Measurements from ENCODE around the gene OVCA2.

Gene OVCA2

DNA sequence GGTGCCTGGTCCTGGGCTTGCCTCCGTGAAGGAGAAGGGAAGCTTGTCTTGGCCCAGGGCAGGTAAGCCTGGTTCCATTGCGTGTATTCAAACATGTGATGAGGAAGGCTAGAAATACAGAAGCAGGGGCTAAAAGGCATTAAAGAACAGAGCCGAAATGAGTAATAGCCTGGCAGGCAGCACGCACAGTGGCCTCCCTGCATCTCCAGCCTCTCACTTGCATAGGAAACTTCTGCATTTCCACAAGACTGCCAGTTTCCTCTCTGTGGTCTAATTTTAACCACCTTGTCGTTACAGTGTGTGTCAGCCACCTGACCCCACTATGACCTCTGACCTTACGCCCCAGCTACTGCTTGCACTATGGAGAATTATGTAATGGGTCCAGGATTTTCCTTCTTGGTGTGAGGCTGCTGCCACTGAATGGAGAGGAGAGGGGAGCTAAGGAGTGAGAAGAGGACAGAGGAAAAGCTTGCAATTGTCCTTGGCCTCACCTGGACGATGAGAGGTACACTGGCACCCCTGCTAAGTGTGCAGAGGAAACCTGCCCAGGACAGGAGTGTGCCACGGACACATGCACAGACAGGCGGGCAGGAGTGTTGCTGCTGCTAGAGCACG is 45.9 kb downstream of the OVCA2 start:
- DNase-seq: peak; percentile 92 to 98 (median 95)

DNA sequence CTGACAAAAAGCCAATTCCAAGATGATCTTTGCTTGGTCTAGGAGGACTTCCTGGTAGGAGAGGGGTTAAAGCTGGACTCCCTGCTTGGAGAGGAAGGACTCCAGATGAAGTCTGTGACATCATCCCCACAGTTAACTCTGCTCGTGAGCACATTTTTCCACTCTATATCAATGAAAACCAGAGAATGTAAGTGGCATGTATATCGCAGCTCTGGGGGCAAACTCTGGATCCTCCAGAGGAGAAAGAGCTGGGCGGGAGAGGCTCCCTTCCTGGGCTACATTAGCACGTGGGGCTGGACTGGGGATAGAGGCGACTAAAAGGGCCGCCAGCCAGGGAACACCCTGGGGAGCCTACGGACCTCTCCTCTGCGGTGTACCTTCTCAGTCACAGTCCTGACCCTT is 47.2 kb downstream of the OVCA2 start:
- peak; percentile 36 to 76 (median 55) for DNase-seq

DNA sequence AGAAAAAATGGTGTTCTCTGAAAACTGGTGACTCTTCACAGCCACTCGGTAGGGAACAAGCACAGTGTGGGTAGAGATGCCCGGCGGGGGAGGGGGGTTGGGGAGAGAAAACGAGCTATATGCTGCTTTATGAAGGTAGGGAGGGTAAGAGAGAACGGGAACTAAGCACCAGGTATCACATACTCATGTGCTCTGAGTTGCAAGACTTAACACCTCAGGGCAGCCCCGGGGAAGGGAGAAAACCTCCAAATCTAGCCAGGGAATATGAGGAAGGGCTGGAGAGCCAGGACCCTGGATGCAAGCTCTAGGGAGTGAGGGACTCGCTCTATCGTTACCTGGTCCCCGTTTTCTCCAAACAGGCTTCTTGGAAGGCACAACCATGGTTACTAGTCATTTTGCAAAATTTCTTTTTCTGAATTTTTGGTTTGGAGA is 48.4 kb downstream of the OVCA2 start:
- peak in 2 of 4 experiments; percentile 34 to 49 for DNase-seq

DNA sequence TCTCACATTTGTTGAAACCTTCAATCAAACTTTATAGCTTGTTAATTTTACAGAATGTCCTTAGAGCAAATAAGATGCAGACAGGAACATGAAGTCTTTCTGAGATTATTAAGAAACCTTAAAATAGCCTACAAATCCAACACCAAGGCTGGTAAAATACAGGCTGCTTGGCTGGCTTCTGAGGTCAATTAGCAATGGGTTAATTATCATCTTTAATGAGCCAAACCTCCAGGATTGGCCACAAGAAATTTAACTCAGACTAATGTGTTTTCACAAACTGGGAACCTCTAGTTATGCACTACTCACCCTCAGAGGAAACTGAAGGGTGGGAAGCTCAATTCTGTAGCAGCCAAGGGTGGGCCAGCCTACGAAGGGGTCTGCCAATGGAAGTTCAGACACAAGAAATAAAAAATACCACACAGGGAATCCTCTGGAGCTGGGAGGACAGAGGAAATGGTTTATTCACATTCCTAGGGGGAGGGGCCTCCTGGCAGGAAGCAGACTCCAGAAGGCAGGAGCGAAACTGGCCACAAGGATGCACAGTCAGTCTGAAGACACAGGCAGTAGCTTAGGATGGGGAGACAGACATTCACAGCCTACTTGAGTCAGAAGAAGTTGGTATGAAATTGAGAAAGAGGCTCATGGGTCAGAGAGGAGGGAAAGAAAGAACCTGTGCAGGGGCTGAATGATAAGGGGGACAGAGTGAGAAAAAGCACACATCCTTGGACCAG is 49.1 kb downstream of the OVCA2 start:
- DNase-seq: no peak

DNA sequence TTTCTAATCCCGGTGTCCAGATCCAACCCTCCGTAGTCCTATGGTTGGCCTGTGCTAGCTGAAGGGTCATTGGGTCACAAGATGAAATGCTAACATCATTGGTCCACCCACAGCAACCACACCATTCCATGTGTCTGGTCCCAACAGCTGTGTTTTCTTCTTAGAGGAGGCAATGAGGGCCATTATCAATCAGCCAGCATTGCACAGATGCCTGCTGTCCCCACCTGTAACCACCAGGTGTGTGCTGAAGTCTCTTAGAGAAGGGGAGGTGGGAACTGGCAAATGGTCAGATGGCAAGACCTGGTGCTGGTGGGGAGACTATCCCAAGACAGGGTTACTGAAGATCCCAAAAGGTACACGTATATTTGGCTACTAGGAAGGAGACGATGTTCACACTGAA is 50.4 kb downstream of the OVCA2 start:
- no peak for DNase-seq
